Esophagus squamous epithelium (tissue), 4 donors: ENCODE data around the gene EPC2.
"Not testable (repeated sequence)": the region's sequence is repeated elsewhere in the genome, so short reads cannot be mapped to it uniquely, and the experiment has no call there.

Experiments
- CTCF ChIP-seq, 6 experiments: fragments of 450-650 bp in 4 of 6; fragments of 200-600 bp in 2 of 6; sonication (generic) in 2 of 6; IDR thresholded peaks; one replicate each; pipeline ENCODE4 v1.5.1; 2016 to 2019; ENCODE audit warnings: antibody characterized with exemption in 6 of 6, mild to moderate bottlenecking in 4 of 6, moderate library complexity in 4 of 6
- POLR2A ChIP-seq, 4 donors: fragments of 450-650 bp; IDR thresholded peaks; one replicate each; pipeline ENCODE4 v1.6.1; 2017; ENCODE audit warnings: antibody characterized with exemption in 4 of 4, mild to moderate bottlenecking in 4 of 4, moderate library complexity in 3 of 4

GRCh38 chr2:148647711-148648110 is 3.2 kb downstream of the EPC2 start:
- TF ChIP-seq CTCF, POLR2A (IDR thresholded peaks at IDR 0.05): not testable (repeated sequence)
